NK-92 treated with Interleukin-12 subunit alpha and Interleukin-12 subunit beta, amount 100 ng/mL, for 24 hours (cell line): ENCODE results near the gene SLC29A3.
"Not testable (repeated sequence)": the region's sequence is repeated elsewhere in the genome, so short reads cannot be mapped to it uniquely, and the experiment has no call there.

ENCODE experiments used
- DNase-seq: peaks from one replicate; lab custom pipeline; 2025; lab: John Stamatoyannopoulos, UW

SLC29A3 gene

DNA sequence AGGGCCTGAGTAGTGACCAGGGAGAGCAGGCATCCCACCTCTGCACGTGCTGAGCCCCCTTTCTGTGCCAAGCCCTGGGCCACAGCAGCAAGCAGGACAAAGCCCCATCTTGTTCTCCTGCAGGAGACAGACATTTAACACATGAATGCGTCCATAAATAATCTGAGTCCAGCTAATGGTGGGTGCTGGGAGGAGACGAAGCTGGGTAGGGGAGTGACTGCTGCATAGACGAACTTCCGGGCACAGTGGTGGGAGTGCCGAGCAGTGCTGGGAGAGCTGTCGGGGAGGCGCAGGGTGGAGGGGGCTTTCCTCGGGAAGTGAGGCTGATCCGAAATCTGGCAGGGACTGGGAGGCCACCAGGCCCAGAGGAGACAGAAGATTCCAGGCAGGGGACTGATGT is 35.2 kb upstream of the SLC29A3 start:
- no peak for DNase-seq

DNA sequence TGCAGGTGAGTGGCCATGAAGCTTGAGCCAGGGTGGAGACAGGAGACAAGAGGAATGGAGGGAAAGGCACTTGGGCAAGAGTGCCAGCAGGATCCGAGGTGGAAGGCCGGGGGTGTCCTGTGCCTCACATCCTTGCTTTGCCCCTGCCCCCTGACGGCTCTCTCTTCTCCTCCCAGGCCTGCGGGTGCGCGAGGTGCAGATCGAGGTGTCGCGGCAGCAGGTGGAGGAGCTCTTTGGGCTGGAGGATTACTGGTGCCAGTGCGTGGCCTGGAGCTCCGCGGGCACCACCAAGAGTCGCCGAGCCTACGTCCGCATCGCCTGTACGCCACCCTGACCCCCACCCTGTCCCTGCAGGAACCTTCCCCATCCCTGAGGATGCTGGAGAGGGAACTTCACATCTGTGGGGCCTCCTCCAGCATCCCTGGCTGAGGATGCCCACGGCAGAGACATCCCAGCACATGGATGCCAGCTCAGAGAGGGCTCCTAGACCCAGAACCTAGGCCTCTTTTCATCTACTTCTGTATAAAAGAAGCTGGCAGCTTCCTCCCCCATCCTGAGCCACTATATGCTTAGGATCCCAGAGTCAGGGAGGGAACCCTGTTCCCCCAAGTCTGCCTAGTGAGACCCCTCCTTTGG is 34.4 kb upstream of the SLC29A3 start:
- DNase-seq, result no peak

- no peak for DNase-seq
Observed at GRCh38 chr10:71285180-71285545, 33.9 kb upstream of the SLC29A3 start.

- DNase-seq, result no peak
Observed at GRCh38 chr10:71285986-71286385, 33.1 kb upstream of the SLC29A3 start.

- no peak for DNase-seq
Observed at GRCh38 chr10:71286521-71287294, 32.4 kb upstream of the SLC29A3 start.

- DNase-seq, result no peak
Observed at GRCh38 chr10:71287456-71287855, 31.6 kb upstream of the SLC29A3 start.

GRCh38 chr10:71288461-71288860 is 30.6 kb upstream of the SLC29A3 start:
- no peak for DNase-seq

DNA sequence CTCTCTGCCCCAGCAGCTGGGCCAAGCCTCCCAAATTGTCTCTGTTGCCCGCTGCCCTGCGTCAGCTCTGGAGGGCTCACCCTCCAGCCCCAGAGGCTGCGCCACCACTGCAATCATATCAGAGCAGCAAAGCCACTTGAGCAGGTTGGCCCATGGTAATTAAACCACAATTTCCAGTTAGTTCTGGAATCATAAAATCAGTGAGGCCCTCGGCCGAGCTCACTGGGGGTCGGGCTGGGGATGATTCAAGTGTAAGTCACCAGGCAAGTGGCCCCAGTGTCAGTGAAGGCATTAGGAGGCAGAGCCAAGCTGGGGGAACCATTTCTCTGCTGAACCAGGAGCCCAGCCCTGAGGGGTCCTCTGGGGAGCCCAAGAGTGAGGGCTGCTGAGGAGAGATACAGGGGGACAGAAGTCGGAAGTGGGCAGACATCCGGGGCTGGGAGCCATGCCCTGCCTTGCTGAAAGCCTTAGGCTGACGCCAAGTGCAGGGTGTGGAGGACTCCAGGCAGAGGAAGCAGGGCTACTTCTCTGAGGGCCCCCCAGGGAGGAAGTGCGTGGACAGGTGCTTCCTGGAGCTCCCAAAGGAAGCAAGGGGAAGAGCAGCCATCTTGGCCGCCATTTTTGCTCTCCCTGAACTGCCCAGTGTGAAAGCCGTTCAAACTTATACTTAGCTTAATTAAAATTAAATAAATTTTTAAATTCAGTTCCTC is 29.5 kb upstream of the SLC29A3 start:
- DNase-seq, result no peak

DNA sequence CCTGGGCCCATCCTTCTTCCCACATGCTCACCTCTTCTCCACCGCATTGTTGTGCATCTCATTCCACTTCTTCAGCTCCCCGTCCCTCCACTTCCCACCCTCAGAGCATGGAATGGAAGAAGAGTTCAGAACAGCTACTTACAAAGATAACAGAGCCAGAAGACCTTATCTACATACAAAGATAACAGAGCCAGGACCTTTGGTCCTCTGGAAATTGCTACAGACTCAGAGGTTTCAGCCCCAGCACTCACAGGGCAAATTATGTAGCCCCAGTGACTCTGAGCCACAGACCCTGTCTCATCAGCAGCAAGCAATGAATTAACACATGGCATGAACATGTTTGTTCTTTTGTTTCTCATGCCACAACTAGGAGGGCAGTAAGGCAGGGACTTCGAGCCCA is 28.7 kb upstream of the SLC29A3 start:
- no peak for DNase-seq

- no peak for DNase-seq
Observed at GRCh38 chr10:71290806-71291527, 28.1 kb upstream of the SLC29A3 start.

- no peak for DNase-seq
Observed at GRCh38 chr10:71291528-71291900, 27.5 kb upstream of the SLC29A3 start.

GRCh38 chr10:71292624-71293445 is 26.2 kb upstream of the SLC29A3 start:
- DNase-seq, result no peak

DNA sequence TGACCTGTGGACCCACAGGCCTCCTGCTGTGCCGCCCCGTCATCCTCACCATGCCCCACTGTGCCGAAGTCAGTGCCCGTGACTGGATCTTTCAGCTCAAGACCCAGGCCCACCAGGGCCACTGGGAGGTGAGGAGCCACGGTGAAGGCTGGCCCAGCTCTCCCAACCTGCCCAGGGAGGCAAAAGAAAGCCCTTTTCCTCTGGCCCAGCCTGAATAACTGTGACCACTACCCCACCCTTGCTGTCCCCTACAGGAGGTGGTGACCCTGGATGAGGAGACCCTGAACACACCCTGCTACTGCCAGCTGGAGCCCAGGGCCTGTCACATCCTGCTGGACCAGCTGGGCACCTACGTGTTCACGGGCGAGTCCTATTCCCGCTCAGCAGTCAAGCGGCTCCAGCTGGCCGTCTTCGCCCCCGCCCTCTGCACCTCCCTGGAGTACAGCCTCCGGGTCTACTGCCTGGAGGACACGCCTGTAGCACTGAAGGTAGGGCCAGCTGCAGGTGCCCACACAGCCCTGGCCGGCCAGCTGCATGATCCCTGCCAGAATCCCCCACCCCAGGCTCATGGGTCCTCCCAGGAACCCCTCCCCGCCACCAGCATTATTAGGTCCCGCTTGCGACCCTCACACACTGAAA is 25.5 kb upstream of the SLC29A3 start:
- no peak for DNase-seq

- no peak for DNase-seq
Observed at GRCh38 chr10:71294091-71294561, 24.9 kb upstream of the SLC29A3 start.

- no peak for DNase-seq
Observed at GRCh38 chr10:71294856-71295255, 24.2 kb upstream of the SLC29A3 start.

- no peak for DNase-seq
Observed at GRCh38 chr10:71295641-71296040, 23.4 kb upstream of the SLC29A3 start.

GRCh38 chr10:71296086-71296485 is 23.0 kb upstream of the SLC29A3 start:
- no peak for DNase-seq

DNA sequence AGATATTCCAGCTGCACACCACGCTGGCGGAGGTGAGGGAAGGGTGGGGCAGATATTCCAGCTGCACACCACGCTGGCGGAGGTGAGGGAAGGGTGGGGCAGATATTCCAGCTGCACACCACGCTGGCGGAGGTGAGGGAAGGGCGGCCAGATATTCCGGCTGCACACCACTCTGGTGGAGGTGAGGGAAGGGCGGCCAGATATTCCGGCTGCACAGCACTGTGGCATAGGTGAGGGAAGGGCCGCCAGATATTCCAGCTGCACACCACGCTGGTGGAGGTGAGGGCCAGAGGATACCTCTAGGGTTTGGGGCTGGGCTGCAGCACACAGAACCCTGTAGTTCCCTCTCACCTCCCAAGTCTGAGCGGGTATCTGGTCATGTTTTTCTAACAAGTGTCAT is 22.2 kb upstream of the SLC29A3 start:
- DNase-seq, result not testable (repeated sequence)

GRCh38 chr10:71297343-71297742 is 21.7 kb upstream of the SLC29A3 start:
- DNase-seq, result no peak

GRCh38 chr10:71299071-71299785 is 19.8 kb upstream of the SLC29A3 start:
- no peak for DNase-seq
